ENCODE data around the gene PRRC2A. TPM values are rescaled to one million over a fixed set of nuclear protein-coding genes. Genes with fewer than 3 reads are reported as not detected.

Gene PRRC2A
- total RNA-seq, 2 experiments from 2014 or later: 156 to 355 TPM

- H4K20me1 ChIP-seq (ENCODE audit: insufficient read depth, low read length): no peaks in the 10 kb centered on the region
- intact Hi-C loops (cut with micrococcal nuclease; ENCODE audit: unreplicated experiment): loop anchor here (10.0 kb wide), 2 partner anchors 211 to 459 kb away; partner anchors contain the start of gene EHMT2
- no peak for TF ChIP-seq EZH2phosphoT487 (IDR thresholded peaks at IDR 0.05; ENCODE audit: borderline replicate concordance, low read depth, low read length)
- no peak for TF ChIP-seq CTCF (conservative IDR thresholded peaks at IDR 0.05; ENCODE audit: low read length)
- no peak overlapping the region for H2AFZ ChIP-seq (ENCODE audit: low read length)
- no peak overlapping the region for H3K4me3 ChIP-seq (ENCODE audit: low read depth, low read length, poor library complexity, severe bottlenecking)
- H3K9me2 ChIP-seq (ENCODE audit: insufficient read depth, low read length): no peaks in the 10 kb centered on the region
- BruUV-seq (replicated peaks): no TSS peak
- H3K79me2 ChIP-seq (ENCODE audit: insufficient read depth, low read depth, low read length): no peaks in the 10 kb centered on the region
- CTCF ChIA-PET (ENCODE audit: unreplicated experiment): no interaction called here
- no peak overlapping the region for H3K4me2 ChIP-seq (ENCODE audit: low read length)
- H3K4me1 ChIP-seq (ENCODE audit: insufficient read depth, low read length, poor library complexity, severe bottlenecking): peaks cover 15% of the 10 kb centered on the region
- no peak for DNase-seq (ENCODE audit: low spot score)
- H3K36me3 ChIP-seq (ENCODE audit: insufficient read depth, low read length): peaks cover 21% of the 10 kb centered on the region; the same call in 1 of the 2 replicates
- no peak overlapping the region for H3K27ac ChIP-seq (ENCODE audit: low read depth, low read length, poor library complexity, severe bottlenecking)
- H3K9me3 ChIP-seq (ENCODE audit: low read length): no peaks in the 10 kb centered on the region
- POLR2A ChIA-PET: no interaction called here
Observed at GRCh38 chr6:31683591-31683990, 63.1 kb downstream of the PRRC2A start.

GRCh38 chr6:31686483-31686882 is 66.0 kb downstream of the PRRC2A start:
- peaks cover 49% of the 10 kb centered on the region for H3K36me3 ChIP-seq (ENCODE audit: insufficient read depth, low read length)
- POLR2A ChIA-PET: interaction anchor here (0.9 kb wide), 1 partner anchor 52 kb away, joined by 3 read pairs; no protein-coding TSS in a partner anchor
- intact Hi-C loops (cut with micrococcal nuclease; ENCODE audit: unreplicated experiment): loop anchor here (10.0 kb wide), 2 partner anchors 208 to 462 kb away; partner anchors contain the start of gene EHMT2

More at GRCh38 chr6:31686483-31686882, 66.0 kb downstream of the PRRC2A start:
- no TSS peak for BruUV-seq (replicated peaks)
- H3K9me2 ChIP-seq (ENCODE audit: insufficient read depth, low read length): no peaks in the 10 kb centered on the region
- H4K20me1 ChIP-seq (ENCODE audit: insufficient read depth, low read length): no peaks in the 10 kb centered on the region
- no peak overlapping the region for H3K4me2 ChIP-seq (ENCODE audit: low read length)
- no peak overlapping the region for H3K4me3 ChIP-seq (ENCODE audit: low read depth, low read length, poor library complexity, severe bottlenecking)
- no peak for DNase-seq (ENCODE audit: low spot score)
- H2AFZ ChIP-seq (ENCODE audit: low read length): no peak overlapping the region
- H3K79me2 ChIP-seq (ENCODE audit: insufficient read depth, low read depth, low read length): no peaks in the 10 kb centered on the region
- CTCF ChIA-PET (ENCODE audit: unreplicated experiment): no interaction called here
- peaks cover 13% of the 10 kb centered on the region for H3K4me1 ChIP-seq (ENCODE audit: insufficient read depth, low read length, poor library complexity, severe bottlenecking)
- no peak overlapping the region for H3K27ac ChIP-seq (ENCODE audit: low read depth, low read length, poor library complexity, severe bottlenecking)
- TF ChIP-seq CTCF (conservative IDR thresholded peaks at IDR 0.05; ENCODE audit: low read length) (no peak), EZH2phosphoT487 (IDR thresholded peaks at IDR 0.05; ENCODE audit: borderline replicate concordance, low read depth, low read length) (no peak)
- H3K9me3 ChIP-seq (ENCODE audit: low read length): no peaks in the 10 kb centered on the region

Data from OCI-LY7 (cell line).